ENCODE results near the gene TEX44.

DNA sequence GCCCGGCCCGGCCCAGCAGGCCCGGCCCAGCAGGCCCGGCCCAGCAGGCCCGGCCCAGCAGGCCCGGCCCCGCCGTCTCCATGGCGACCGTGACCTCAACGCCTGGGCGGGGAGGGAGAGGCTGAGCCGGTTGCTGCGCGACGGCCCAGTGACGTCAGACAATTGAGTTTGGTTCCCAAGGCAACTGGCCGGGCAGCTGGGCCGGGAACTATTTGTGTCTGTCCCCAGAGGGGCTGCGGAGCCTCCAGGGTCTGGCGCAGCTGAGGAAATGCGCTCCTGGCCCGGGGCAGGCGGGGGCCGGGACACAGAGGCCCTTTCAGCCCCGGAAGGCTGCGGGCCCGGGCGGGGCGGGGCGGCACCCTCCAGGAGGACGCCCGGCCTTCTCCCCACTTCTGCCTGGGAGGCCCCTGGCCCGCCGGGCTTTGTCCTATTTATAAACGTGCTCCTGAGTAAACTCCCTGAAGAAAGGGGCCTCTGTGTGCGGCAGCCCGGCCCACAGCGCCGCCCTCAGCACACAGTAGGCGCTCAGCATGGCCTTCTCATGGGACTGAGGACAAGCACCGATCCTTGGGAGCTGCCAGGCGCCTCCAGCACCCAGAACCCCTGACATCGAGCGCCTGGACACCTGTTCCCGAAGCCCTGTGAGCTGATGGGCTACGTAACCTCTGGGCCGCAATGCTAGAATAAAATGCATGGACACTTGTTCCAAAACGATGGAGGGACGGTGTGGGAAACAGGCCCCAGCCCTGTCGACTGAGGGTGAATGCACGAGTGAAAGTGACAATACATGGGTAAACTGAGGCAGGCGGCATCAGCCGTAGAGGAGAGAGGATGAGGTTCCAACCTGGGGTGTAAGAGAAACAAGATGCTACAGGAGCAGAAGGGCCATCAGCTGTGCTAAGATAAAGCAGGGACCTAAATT, 12.3 kb downstream of the TEX44 start:
- TF ChIP-seq, protein P1, sequence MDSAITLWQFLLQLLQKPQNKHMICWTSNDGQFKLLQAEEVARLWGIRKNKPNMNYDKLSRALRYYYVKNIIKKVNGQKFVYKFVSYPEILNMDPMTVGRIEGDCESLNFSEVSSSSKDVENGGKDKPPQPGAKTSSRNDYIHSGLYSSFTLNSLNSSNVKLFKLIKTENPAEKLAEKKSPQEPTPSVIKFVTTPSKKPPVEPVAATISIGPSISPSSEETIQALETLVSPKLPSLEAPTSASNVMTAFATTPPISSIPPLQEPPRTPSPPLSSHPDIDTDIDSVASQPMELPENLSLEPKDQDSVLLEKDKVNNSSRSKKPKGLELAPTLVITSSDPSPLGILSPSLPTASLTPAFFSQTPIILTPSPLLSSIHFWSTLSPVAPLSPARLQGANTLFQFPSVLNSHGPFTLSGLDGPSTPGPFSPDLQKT (CRISPR knock-in tag; IDR thresholded peaks at IDR 0.05; ENCODE audit: borderline replicate concordance): no peak
- no peak for TF ChIP-seq TBL1XR1 (IDR thresholded peaks at IDR 0.05; ENCODE audit: borderline replicate concordance, low read length, partially characterized antibody)
- no peak for TF ChIP-seq POLR2AphosphoS5 (IDR thresholded peaks at IDR 0.05; ENCODE audit: low read depth, low read length)
- TF ChIP-seq SMC3 (IDR thresholded peaks at IDR 0.05; ENCODE audit: low read length): no peak
- no peak for TF ChIP-seq GABPA (IDR thresholded peaks at IDR 0.05; ENCODE audit: low read depth, low read length)
- TF ChIP-seq GABPA (CRISPR knock-in tag; IDR thresholded peaks at IDR 0.05; ENCODE audit: low read depth): no peak
- no peak for TF ChIP-seq ZNF556 (CRISPR knock-in tag; IDR thresholded peaks at IDR 0.05; ENCODE audit: borderline replicate concordance)
- TF ChIP-seq, protein P2, sequence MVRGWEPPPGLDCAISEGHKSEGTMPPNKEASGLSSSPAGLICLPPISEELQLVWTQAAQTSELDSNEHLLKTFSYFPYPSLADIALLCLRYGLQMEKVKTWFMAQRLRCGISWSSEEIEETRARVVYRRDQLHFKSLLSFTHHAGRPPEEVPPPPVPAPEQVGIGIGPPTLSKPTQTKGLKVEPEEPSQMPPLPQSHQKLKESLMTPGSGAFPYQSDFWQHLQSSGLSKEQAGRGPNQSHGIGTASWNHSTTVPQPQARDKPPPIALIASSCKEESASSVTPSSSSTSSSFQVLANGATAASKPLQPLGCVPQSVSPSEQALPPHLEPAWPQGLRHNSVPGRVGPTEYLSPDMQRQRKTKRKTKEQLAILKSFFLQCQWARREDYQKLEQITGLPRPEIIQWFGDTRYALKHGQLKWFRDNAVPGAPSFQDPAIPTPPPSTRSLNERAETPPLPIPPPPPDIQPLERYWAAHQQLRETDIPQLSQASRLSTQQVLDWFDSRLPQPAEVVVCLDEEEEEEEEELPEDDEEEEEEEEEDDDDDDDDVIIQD (CRISPR knock-in tag; IDR thresholded peaks at IDR 0.05; ENCODE audit: low read depth): no peak
- TF ChIP-seq, protein P3, sequence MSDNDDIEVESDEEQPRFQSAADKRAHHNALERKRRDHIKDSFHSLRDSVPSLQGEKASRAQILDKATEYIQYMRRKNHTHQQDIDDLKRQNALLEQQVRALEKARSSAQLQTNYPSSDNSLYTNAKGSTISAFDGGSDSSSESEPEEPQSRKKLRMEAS (IDR thresholded peaks at IDR 0.05): no peak
- no peak for TF ChIP-seq ZC3H13 (CRISPR knock-in tag; IDR thresholded peaks at IDR 0.05)
- no peak for TF ChIP-seq ZNF672 (CRISPR knock-in tag; IDR thresholded peaks at IDR 0.05)
- TF ChIP-seq MAZ (IDR thresholded peaks at IDR 0.05; ENCODE audit: borderline replicate concordance, low read depth, low read length): no peak
- TF ChIP-seq MAZ (CRISPR knock-in tag; IDR thresholded peaks at IDR 0.05; ENCODE audit: low read depth): no peak
- TF ChIP-seq, protein P4, sequence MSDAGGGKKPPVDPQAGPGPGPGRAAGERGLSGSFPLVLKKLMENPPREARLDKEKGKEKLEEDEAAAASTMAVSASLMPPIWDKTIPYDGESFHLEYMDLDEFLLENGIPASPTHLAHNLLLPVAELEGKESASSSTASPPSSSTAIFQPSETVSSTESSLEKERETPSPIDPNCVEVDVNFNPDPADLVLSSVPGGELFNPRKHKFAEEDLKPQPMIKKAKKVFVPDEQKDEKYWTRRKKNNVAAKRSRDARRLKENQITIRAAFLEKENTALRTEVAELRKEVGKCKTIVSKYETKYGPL (CRISPR knock-in tag; IDR thresholded peaks at IDR 0.05): no peak
- no peak for TF ChIP-seq PTBP1 (IDR thresholded peaks at IDR 0.05; ENCODE audit: low read depth, low read length, poor library complexity, severe bottlenecking)
- no peak for TF ChIP-seq NCOA5 (CRISPR knock-in tag; IDR thresholded peaks at IDR 0.05)
